ENCODE data around the gene RPL37. TPM values are rescaled to one million over a fixed set of nuclear protein-coding genes. Genes with fewer than 3 reads are reported as not detected.

RPL37 gene
- total and polyA plus RNA-seq, 9 of the 15 experiments (the other 6 are each of a cell fraction or from before 2014, with no cell fraction given), result 2,342 to 7,963 (median 4,091) TPM

DNA sequence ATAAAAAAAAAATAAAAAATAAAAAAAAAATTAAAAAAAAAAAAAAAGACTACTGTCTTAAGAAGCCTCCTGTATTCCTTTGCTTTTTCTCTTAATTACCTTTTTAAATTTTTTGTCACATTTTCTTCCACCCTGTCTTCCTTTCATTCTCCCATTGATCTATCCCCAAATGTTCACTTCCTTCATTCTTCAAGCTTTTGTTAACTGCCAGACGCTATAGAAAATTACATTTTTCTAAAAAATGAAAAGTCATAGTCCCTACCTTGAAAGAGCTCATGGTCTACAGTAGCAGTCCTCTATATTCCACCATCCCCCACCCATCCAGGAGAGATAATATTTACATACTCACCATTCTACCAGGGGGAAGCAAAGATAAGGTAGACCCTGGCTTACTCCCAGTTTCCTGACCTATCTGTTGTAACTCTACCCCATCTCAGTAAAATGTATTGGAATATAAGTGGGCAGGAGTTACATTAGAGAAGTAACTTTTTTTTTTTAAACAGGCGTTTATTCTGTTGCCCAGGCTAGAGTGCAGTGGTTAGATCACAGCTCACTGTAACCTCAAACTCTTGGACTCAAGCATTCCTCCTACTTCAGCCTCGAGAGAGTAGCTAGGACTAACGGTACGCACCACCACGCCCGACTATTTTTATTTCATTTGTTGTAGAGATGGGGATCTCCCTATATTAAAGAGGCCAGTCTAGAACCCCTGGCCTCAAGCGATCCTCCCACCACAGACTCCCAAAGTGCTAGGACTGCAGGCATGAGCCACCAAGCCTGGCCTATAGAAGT, 33.1 kb downstream of the RPL37 start (continued):
- TF ChIP-seq, protein P1, sequence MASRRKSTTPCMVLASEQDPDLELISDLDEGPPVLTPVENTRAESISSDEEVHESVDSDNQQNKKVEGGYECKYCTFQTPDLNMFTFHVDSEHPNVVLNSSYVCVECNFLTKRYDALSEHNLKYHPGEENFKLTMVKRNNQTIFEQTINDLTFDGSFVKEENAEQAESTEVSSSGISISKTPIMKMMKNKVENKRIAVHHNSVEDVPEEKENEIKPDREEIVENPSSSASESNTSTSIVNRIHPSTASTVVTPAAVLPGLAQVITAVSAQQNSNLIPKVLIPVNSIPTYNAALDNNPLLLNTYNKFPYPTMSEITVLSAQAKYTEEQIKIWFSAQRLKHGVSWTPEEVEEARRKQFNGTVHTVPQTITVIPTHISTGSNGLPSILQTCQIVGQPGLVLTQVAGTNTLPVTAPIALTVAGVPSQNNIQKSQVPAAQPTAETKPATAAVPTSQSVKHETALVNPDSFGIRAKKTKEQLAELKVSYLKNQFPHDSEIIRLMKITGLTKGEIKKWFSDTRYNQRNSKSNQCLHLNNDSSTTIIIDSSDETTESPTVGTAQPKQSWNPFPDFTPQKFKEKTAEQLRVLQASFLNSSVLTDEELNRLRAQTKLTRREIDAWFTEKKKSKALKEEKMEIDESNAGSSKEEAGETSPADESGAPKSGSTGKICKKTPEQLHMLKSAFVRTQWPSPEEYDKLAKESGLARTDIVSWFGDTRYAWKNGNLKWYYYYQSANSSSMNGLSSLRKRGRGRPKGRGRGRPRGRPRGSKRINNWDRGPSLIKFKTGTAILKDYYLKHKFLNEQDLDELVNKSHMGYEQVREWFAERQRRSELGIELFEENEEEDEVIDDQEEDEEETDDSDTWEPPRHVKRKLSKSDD (conservative IDR thresholded peaks at IDR 0.05; ENCODE audit: low read length), result no peak
- no peak for TF ChIP-seq SIRT6 (IDR thresholded peaks at IDR 0.05; ENCODE audit: low read depth, low read length)
- TF ChIP-seq EGR1 (conservative IDR thresholded peaks at IDR 0.05), result no peak
- TF ChIP-seq ZNF431 (CRISPR knock-in tag; IDR thresholded peaks at IDR 0.05), result no peak
- TF ChIP-seq L3MBTL2 (IDR thresholded peaks at IDR 0.05), result no peak; the same call in none of the 2 replicates
- TF ChIP-seq, protein P2, sequence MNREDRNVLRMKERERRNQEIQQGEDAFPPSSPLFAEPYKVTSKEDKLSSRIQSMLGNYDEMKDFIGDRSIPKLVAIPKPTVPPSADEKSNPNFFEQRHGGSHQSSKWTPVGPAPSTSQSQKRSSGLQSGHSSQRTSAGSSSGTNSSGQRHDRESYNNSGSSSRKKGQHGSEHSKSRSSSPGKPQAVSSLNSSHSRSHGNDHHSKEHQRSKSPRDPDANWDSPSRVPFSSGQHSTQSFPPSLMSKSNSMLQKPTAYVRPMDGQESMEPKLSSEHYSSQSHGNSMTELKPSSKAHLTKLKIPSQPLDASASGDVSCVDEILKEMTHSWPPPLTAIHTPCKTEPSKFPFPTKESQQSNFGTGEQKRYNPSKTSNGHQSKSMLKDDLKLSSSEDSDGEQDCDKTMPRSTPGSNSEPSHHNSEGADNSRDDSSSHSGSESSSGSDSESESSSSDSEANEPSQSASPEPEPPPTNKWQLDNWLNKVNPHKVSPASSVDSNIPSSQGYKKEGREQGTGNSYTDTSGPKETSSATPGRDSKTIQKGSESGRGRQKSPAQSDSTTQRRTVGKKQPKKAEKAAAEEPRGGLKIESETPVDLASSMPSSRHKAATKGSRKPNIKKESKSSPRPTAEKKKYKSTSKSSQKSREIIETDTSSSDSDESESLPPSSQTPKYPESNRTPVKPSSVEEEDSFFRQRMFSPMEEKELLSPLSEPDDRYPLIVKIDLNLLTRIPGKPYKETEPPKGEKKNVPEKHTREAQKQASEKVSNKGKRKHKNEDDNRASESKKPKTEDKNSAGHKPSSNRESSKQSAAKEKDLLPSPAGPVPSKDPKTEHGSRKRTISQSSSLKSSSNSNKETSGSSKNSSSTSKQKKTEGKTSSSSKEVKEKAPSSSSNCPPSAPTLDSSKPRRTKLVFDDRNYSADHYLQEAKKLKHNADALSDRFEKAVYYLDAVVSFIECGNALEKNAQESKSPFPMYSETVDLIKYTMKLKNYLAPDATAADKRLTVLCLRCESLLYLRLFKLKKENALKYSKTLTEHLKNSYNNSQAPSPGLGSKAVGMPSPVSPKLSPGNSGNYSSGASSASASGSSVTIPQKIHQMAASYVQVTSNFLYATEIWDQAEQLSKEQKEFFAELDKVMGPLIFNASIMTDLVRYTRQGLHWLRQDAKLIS (CRISPR knock-in tag; IDR thresholded peaks at IDR 0.05), result 0 out of 2 replicates have a peak, but pooled peaks have one; percentile 49
- no peak for TF ChIP-seq RBM17 (IDR thresholded peaks at IDR 0.05; ENCODE audit: borderline replicate concordance, low read depth, low read length)
- no peak; the same call in 1 of the 2 replicates for TF ChIP-seq POLR2G (IDR thresholded peaks at IDR 0.05; ENCODE audit: low read depth, low read length)
- TF ChIP-seq, protein P3, sequence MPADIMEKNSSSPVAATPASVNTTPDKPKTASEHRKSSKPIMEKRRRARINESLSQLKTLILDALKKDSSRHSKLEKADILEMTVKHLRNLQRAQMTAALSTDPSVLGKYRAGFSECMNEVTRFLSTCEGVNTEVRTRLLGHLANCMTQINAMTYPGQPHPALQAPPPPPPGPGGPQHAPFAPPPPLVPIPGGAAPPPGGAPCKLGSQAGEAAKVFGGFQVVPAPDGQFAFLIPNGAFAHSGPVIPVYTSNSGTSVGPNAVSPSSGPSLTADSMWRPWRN (IDR thresholded peaks at IDR 0.05; ENCODE audit: low read depth), result peak; percentile 69
- TF ChIP-seq IFI16 (CRISPR knock-in tag; IDR thresholded peaks at IDR 0.05), result no peak
- TF ChIP-seq PHF21A (IDR thresholded peaks at IDR 0.05; ENCODE audit: borderline replicate concordance, low read depth), result no peak
- TF ChIP-seq LARP7 (IDR thresholded peaks at IDR 0.05), result no peak
- TF ChIP-seq, protein P4, sequence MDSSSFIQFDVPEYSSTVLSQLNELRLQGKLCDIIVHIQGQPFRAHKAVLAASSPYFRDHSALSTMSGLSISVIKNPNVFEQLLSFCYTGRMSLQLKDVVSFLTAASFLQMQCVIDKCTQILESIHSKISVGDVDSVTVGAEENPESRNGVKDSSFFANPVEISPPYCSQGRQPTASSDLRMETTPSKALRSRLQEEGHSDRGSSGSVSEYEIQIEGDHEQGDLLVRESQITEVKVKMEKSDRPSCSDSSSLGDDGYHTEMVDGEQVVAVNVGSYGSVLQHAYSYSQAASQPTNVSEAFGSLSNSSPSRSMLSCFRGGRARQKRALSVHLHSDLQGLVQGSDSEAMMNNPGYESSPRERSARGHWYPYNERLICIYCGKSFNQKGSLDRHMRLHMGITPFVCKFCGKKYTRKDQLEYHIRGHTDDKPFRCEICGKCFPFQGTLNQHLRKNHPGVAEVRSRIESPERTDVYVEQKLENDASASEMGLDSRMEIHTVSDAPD (CRISPR knock-in tag; IDR thresholded peaks at IDR 0.05), result no peak
- no peak for TF ChIP-seq SAFB2 (IDR thresholded peaks at IDR 0.05; ENCODE audit: borderline replicate concordance, low read depth, low read length, severe bottlenecking)
- TF ChIP-seq PTBP1 (IDR thresholded peaks at IDR 0.05; ENCODE audit: low read depth, low read length), result no peak
- TF ChIP-seq NRF1 (conservative IDR thresholded peaks at IDR 0.05 in 1 of 2, IDR thresholded peaks at IDR 0.05 in 1 of 2), result peak in 1 of 2 experiments; percentile 28; a peak in 1 of 4 replicates
- TF ChIP-seq EP400 (IDR thresholded peaks at IDR 0.05), result peak; percentile 81
- TF ChIP-seq GTF2E2 (tag; IDR thresholded peaks at IDR 0.05), result no peak
- TF ChIP-seq BRCA1 (IDR thresholded peaks at IDR 0.05), result no peak
- no peak for TF ChIP-seq BRCA1 (CRISPR knock-in tag; IDR thresholded peaks at IDR 0.05)
- no peak for TF ChIP-seq SRSF1 (IDR thresholded peaks at IDR 0.05; ENCODE audit: low read depth, low read length)
